Upper lobe of right lung (tissue), 1 donor: ENCODE measurements around the gene ABHD12. TPM values are rescaled to one million over a fixed set of nuclear protein-coding genes. Genes with fewer than 3 reads are reported as not detected.
A peak's percentile ranks its signal among the peaks of the same experiment; 100 is the strongest.

Source experiments
- ATAC-seq: fragments of 200-7000 bp; cut with Tn5 transposase; one replicate; pipeline ENCODE4 v1.9.1; 2020; ENCODE audit warnings: mild to moderate bottlenecking, moderate library complexity
- DNase-seq: peaks from one replicate; pipeline ENCODE4 v3.0.0-alpha.2; 2020
- H3K27ac ChIP-seq: fragments of 200-600 bp; one replicate; pipeline ENCODE4 v1.8.0; 2022
- H3K27me3 ChIP-seq: fragments of 200-600 bp; one replicate; pipeline ENCODE4 v1.8.0; 2022; ENCODE audit warnings: mild to moderate bottlenecking
- H3K36me3 ChIP-seq: fragments of 200-600 bp; one replicate; pipeline ENCODE4 v1.8.0; 2022
- H3K4me1 ChIP-seq: fragments of 200-600 bp; one replicate; pipeline ENCODE4 v1.8.0; 2022
- H3K4me3 ChIP-seq: fragments of 200-600 bp; one replicate; pipeline ENCODE4 v1.8.0; 2022; ENCODE audit warnings: mild to moderate bottlenecking
- H3K9me3 ChIP-seq: fragments of 200-600 bp; one replicate; pipeline ENCODE4 v1.8.0; 2022
- CTCF ChIP-seq: fragments of 200-600 bp; IDR thresholded peaks from one replicate; pipeline ENCODE4 v1.8.0; 2022; ENCODE audit warnings: antibody characterized with exemption
- intact Hi-C: fragments of 100-400 bp; cut with DNase I; formaldehyde crosslinking; loops from one replicate; pipeline ENCODE4 v1.11.0; 2022
- total RNA-seq: library from RNA; stranded (reverse); fragmentation: NEBNext Ultra II Directional; extraction: Animal tissue kit (Norgen Biotek cat#: 25700); gene quantifications from one replicate; pipeline ENCODE4 v1.2.1, GENCODE V29; 2021
- donor health status: DM: no; HTN: yes; CAD: no; lungs with severe emphysema.

Gene ABHD12
- total RNA-seq, 1 donor from 2014 or later, result 45.2 TPM

GRCh38 chr20:25285091-25285647 lies 105.5 kb downstream of the ABHD12 start:
- DNase-seq (peak; percentile 36), ATAC-seq (no peak)
- no peak for TF ChIP-seq CTCF
- Histone ChIP-seq H3K9me3 (no peaks in the 10 kb centered on the region), H3K36me3 (peaks cover 96% of the 10 kb centered on the region), H3K27ac (no peak overlapping the region), H3K27me3 (no peaks in the 10 kb centered on the region), H3K4me3 (no peak overlapping the region), H3K4me1 (no peaks in the 10 kb centered on the region)
- intact Hi-C loops, result no loop called here

GRCh38 chr20:25284131-25284601 lies 106.5 kb downstream of the ABHD12 start:
- DNase-seq (peak; percentile 56), ATAC-seq (no peak)
- Histone ChIP-seq H3K4me1 (no peaks in the 10 kb centered on the region), H3K4me3 (no peak overlapping the region), H3K9me3 (no peaks in the 10 kb centered on the region), H3K27ac (no peak overlapping the region), H3K27me3 (no peaks in the 10 kb centered on the region), H3K36me3 (peaks cover 94% of the 10 kb centered on the region)
- intact Hi-C loops, result no loop called here
- no peak for TF ChIP-seq CTCF

DNA sequence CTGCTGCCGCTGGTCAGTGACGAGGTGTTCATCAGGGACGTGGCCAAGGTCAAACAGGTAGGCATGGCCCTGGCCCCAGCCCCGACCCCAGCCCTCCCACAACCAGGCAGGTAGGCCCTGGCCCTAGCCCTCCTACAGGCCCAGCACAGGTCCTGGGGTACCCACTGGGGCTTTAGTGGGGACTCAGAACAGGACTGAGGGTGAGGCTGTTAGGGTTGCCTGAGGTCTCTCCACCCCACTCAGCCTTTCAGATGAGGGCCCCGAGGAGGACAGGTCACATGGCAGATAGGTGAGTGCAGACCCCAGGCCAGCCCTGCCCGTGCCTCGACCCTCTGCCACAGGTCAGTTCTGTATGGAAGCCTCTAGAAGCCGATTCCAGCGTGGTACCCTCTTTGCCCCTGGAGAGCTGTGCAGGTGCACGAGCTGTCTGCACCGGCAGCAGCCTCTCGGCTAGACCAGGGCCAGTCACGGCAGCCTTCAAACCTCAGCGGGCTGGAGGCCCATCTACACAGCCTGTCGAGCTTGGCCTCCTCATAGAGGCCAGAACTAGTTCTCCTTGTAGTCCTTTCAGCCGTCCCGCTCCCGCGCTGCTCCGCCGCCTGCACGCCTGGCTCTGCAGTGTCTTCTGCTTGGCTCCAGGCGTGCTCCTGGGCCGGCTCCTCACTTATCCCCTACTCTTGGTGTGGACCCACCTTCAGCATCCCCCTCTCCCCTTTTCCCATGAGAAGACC lies 107.2 kb downstream of the ABHD12 start:
- H3K9me3 ChIP-seq, result no peaks in the 10 kb centered on the region
- DNase-seq, result peak; percentile 61
- ATAC-seq, result no peak
- H3K27me3 ChIP-seq, result no peaks in the 10 kb centered on the region
- TF ChIP-seq CTCF, result no peak
- H3K4me1 ChIP-seq, result no peaks in the 10 kb centered on the region
- H3K4me3 ChIP-seq, result no peak overlapping the region
- H3K36me3 ChIP-seq, result peaks cover 94% of the 10 kb centered on the region
- intact Hi-C loops, result no loop called here
- H3K27ac ChIP-seq, result no peak overlapping the region

DNA sequence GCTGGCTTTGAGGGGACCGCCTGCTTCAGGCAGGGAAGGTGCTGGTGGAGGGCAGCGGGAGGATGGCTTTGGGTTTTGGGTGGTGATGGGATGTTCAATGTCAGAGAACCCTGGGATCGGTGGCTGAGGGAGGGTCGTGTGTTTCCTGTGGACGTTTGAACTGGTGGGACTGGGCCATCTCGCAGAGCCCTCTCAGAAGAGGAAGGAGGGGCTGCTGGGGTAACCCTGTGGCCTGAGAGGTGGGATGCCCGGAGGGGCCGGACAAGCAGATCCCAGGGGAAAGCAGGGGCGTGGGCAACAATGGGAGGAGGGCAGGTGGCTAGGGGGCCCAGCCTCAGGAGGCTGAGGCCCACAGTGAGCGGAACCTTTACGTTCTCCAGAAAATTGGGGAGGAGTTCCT lies 107.8 kb downstream of the ABHD12 start:
- no peak for DNase-seq
- no peak for TF ChIP-seq CTCF
- Histone ChIP-seq H3K9me3 (no peaks in the 10 kb centered on the region), H3K4me1 (no peaks in the 10 kb centered on the region), H3K4me3 (no peak overlapping the region), H3K27ac (no peak overlapping the region), H3K27me3 (no peaks in the 10 kb centered on the region), H3K36me3 (peaks cover 95% of the 10 kb centered on the region)
- no peak for ATAC-seq
- intact Hi-C loops, result no loop called here

GRCh38 chr20:25282034-25282781 lies 108.4 kb downstream of the ABHD12 start:
- Histone ChIP-seq H3K27ac (no peak overlapping the region), H3K27me3 (no peaks in the 10 kb centered on the region), H3K36me3 (peaks cover 97% of the 10 kb centered on the region), H3K4me1 (no peaks in the 10 kb centered on the region), H3K9me3 (no peaks in the 10 kb centered on the region), H3K4me3 (no peak overlapping the region)
- no peak for TF ChIP-seq CTCF
- intact Hi-C loops, result no loop called here
- ATAC-seq, result no peak
- DNase-seq, result peak; percentile 58
